Measurements from ENCODE around the gene RTTN.

Gene RTTN

GRCh38 chr18:70148039-70148938, 57.2 kb downstream of the RTTN start:
- no peak overlapping the region for H3K4me3 ChIP-seq (replicated peaks; ENCODE audit: low read depth, low read length)
- DNase-seq (ENCODE audit: low read depth): no peak
- TF ChIP-seq, protein P1, sequence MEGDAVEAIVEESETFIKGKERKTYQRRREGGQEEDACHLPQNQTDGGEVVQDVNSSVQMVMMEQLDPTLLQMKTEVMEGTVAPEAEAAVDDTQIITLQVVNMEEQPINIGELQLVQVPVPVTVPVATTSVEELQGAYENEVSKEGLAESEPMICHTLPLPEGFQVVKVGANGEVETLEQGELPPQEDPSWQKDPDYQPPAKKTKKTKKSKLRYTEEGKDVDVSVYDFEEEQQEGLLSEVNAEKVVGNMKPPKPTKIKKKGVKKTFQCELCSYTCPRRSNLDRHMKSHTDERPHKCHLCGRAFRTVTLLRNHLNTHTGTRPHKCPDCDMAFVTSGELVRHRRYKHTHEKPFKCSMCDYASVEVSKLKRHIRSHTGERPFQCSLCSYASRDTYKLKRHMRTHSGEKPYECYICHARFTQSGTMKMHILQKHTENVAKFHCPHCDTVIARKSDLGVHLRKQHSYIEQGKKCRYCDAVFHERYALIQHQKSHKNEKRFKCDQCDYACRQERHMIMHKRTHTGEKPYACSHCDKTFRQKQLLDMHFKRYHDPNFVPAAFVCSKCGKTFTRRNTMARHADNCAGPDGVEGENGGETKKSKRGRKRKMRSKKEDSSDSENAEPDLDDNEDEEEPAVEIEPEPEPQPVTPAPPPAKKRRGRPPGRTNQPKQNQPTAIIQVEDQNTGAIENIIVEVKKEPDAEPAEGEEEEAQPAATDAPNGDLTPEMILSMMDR (IDR thresholded peaks at IDR 0.05; ENCODE audit: low read length, missing control alignments): no peak

DNA sequence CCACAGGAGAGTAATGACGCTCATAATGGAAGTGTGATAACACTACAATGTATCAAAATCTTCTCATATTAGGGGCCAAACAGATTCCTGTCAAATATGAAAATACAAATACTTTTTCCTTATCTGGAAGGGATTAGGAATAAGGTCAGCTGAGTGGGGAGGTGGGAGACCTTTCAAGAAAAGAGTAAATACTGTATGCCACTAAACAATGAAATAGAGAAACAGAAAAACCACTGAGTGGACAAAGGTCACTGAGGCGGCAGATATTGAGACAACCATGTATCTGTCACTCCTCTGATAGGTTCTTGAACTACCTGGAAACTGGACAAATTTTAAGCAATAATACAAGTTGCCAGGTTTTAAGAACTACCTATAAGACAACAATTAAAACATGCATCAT, 59.3 kb downstream of the RTTN start:
- TF ChIP-seq, protein P1 (IDR thresholded peaks at IDR 0.05; ENCODE audit: low read length, missing control alignments): no peak
- no peak for DNase-seq (ENCODE audit: low read depth)
- H3K4me3 ChIP-seq (replicated peaks; ENCODE audit: low read depth, low read length): no peak overlapping the region

DNA sequence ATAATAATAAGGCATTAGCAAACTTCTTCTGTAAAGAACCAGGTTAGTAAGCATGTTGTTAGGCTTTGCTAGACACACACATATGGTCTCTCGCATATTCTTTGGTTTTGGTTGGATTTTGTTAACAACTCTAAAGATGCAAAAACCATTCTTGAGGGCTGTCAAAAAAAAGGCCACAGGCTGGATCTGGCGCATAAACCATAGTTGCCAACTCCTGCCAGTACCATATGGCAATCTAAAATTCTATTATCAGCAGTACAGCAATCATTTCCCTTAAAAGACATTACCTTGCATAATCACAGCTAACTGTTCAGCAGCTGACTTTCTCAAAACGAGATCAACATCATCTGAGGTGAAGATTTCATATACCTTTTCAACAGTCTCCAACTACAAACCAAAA, 63.5 kb downstream of the RTTN start:
- TF ChIP-seq, protein P1 (IDR thresholded peaks at IDR 0.05; ENCODE audit: low read length, missing control alignments): no peak
- no peak for DNase-seq (ENCODE audit: low read depth)
- no peak overlapping the region for H3K4me3 ChIP-seq (replicated peaks; ENCODE audit: low read depth, low read length)

GRCh38 chr18:70139138-70139537, 66.3 kb downstream of the RTTN start:
- TF ChIP-seq, protein P1 (IDR thresholded peaks at IDR 0.05; ENCODE audit: low read length, missing control alignments): no peak
- H3K4me3 ChIP-seq (replicated peaks; ENCODE audit: low read depth, low read length): no peak overlapping the region
- DNase-seq (ENCODE audit: low read depth): no peak

DNA sequence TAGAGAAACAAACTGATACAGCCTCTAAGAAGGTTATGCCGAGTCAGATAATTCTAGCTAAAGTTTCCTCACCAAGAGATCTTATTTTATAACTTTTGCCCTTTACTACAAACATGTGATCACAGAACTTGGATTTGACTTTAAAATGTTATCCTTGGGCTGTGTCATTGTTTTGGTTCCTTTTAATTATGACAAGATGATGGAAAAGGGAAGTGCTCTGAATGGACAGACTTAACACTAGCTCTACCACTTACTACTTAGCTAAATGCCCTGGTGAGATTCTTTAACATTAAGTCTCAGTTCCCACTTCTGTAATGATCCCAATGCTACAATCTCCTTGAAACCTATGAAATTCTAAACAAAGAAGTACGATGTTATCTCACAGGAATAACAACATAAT, 69.9 kb downstream of the RTTN start:
- TF ChIP-seq, protein P1 (IDR thresholded peaks at IDR 0.05; ENCODE audit: low read length, missing control alignments): no peak
- H3K4me3 ChIP-seq (replicated peaks; ENCODE audit: low read depth, low read length): no peak overlapping the region
- DNase-seq (ENCODE audit: low read depth): no peak

DNA sequence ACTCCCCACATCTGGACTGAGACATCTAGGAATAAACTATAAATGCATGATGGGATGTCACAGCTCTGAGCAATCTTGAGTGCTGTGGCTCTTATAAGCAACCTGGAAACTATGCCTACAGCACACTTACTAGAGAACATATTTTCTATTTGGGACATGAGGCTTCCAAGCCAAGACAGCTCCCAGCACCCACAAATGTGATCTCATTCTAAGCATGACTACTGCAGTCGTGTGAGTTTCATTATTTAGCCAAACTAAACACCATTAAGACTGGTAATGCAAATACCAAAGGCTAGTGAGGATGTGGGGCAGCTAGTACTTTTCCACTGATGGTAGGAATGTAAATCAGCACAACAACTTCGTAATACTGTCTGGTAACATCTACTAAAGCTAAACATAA, 72.5 kb downstream of the RTTN start:
- TF ChIP-seq, protein P1 (IDR thresholded peaks at IDR 0.05; ENCODE audit: low read length, missing control alignments): no peak
- H3K4me3 ChIP-seq (replicated peaks; ENCODE audit: low read depth, low read length): no peak overlapping the region
- peak; percentile 68 for DNase-seq (ENCODE audit: low read depth)

GRCh38 chr18:70128271-70128670, 77.2 kb downstream of the RTTN start:
- TF ChIP-seq, protein P1 (IDR thresholded peaks at IDR 0.05; ENCODE audit: low read length, missing control alignments): no peak
- no peak for DNase-seq (ENCODE audit: low read depth)
- no peak overlapping the region for H3K4me3 ChIP-seq (replicated peaks; ENCODE audit: low read depth, low read length)

Data from fibroblast of pulmonary artery (primary cell).